Skin of body (tissue), 1 donor: ENCODE data around the gene C20orf144. TPM values are rescaled to one million over a fixed set of nuclear protein-coding genes. Genes with fewer than 3 reads are reported as not detected.

ENCODE experiments used
- total RNA-seq: library from RNA; depleted of rRNA; stranded (reverse); fragments of >200 nt; gene quantifications from one replicate; pipeline ENCODE4 v1.2.3, GENCODE V29; 2014

The C20orf144 gene
- total RNA-seq, 1 donor from 2014 or later, result not detected

Other genes starting within 250 kb of the C20orf144 start
- gene SNTA1, start 218.6 kb upstream of the C20orf144 start, total RNA-seq, result 8.7 TPM
- 14.4 TPM for gene CBFA2T2, start 172.2 kb upstream of the C20orf144 start, total RNA-seq
- gene ACTL10, start 4.6 kb downstream of the C20orf144 start, total RNA-seq, result 0.49 TPM
- gene NECAB3, start 12.1 kb downstream of the C20orf144 start, total RNA-seq, result 20.5 TPM
- gene E2F1, start 24.1 kb downstream of the C20orf144 start, total RNA-seq, result 3.7 TPM
- 12.8 TPM for gene PXMP4, start 58.0 kb downstream of the C20orf144 start, total RNA-seq
- 1.5 TPM for gene ZNF341, start 69.7 kb downstream of the C20orf144 start, total RNA-seq
- 49.6 TPM for gene CHMP4B, start 149.0 kb downstream of the C20orf144 start, total RNA-seq